SK-N-SH (cell line): ENCODE measurements around the gene PAN3. TPM values are rescaled to one million over a fixed set of nuclear protein-coding genes. Genes with fewer than 3 reads are reported as not detected.

Source experiments
- CTCF ChIA-PET: fragments of 300-600, 350-600 bp; formaldehyde crosslinking; extraction: SDS; loops from one replicate; lab custom pipeline; 2021; lab: Yijun Ruan, JAX
- POLR2A ChIA-PET: fragments of 350-600 bp; sonication (Branson Sonifier 250); formaldehyde crosslinking; extraction: SDS; loops from one replicate; lab custom pipeline; 2020; ENCODE audit warnings: antibody characterized with exemption, inconsistent platforms; lab: Yijun Ruan, JAX
- DNase-seq: peaks from one replicate; pipeline ENCODE4 v3.0.0; 2012
- H2AFZ ChIP-seq: fragments of 200-600 bp; sonication (generic); 2 replicates; pipeline ENCODE4 v1.8.1; 2016; ENCODE audit warnings: antibody characterized with exemption, mild to moderate bottlenecking, low read depth
- H3F3A ChIP-seq: fragments of 200-600 bp; sonication (generic); replicated peaks from 2 replicates; pipeline ENCODE3; 2016; ENCODE audit warnings: antibody characterized with exemption, mild to moderate bottlenecking; ENCODE audit not compliant: insufficient read depth
- H3K27ac ChIP-seq, 2 experiments: fragments of 200-500 bp in 1 of 2; fragments of 200-600 bp in 1 of 2; sonication (Bioruptor generic) in 1 of 2; sonication (generic), shearing (Covaris generic) in 1 of 2; 2 replicates each; pipeline versions ENCODE4 v1.5.1 to v1.6.1; 2014 to 2016; ENCODE audit warnings: low read depth in 2 of 2, inconsistent platforms in 1 of 2, low read length in 1 of 2, mild to moderate bottlenecking in 1 of 2, mixed read lengths in 1 of 2
- H3K27me3 ChIP-seq: fragments of 200-600 bp; sonication (generic), shearing (Covaris generic); 2 replicates; pipeline ENCODE4 v1.6.1; 2016; ENCODE audit warnings: mixed run types; ENCODE audit not compliant: insufficient read depth
- H3K36me3 ChIP-seq, 2 experiments: fragments of 200-500 bp in 1 of 2; fragments of 200-600 bp in 1 of 2; sonication (Bioruptor generic) in 1 of 2; sonication (generic) in 1 of 2; replicated peaks in 1 of 2; 2 replicates each; pipeline versions ENCODE3 to v1.5.1; 2014 to 2016; ENCODE audit warnings: low read length in 1 of 2, mild to moderate bottlenecking in 1 of 2; ENCODE audit not compliant: insufficient read depth in 2 of 2, control insufficient read depth in 1 of 2
- H3K4me1 ChIP-seq, 2 experiments: fragments of 200-500 bp in 1 of 2; fragments of 200-600 bp in 1 of 2; sonication (Bioruptor generic) in 1 of 2; sonication (generic), shearing (Covaris generic) in 1 of 2; 2 replicates each; pipeline versions ENCODE4 v1.5.1 to v1.6.1; 2014 to 2016; ENCODE audit warnings: low read depth in 1 of 2, low read length in 1 of 2, mixed run types in 1 of 2; ENCODE audit not compliant: insufficient read depth in 2 of 2, control insufficient read depth in 1 of 2
- H3K4me2 ChIP-seq: fragments of 200-600 bp; sonication (generic), shearing (Covaris generic); 2 replicates; pipeline ENCODE4 v1.6.1; 2017; ENCODE audit warnings: mixed run types
- H3K4me3 ChIP-seq, 2 experiments: fragments of 200-500 bp in 1 of 2; fragments of 200-600 bp in 1 of 2; sonication (Bioruptor generic) in 1 of 2; sonication (generic), shearing (Covaris generic) in 1 of 2; 2 replicates each; pipeline versions ENCODE4 v1.5.1 to v1.8.1; 2014 to 2016; ENCODE audit warnings: low read depth in 2 of 2, inconsistent platforms in 1 of 2, low read length in 1 of 2, mild to moderate bottlenecking in 1 of 2, mixed read lengths in 1 of 2, moderate library complexity in 1 of 2
- H3K79me2 ChIP-seq: fragments of 200-600 bp; sonication (generic); 2 replicates; pipeline ENCODE4 v1.8.1; 2017; ENCODE audit warnings: mild to moderate bottlenecking; ENCODE audit not compliant: insufficient read depth
- H3K9ac ChIP-seq: fragments of 200-600 bp; sonication (generic); 2 replicates; pipeline ENCODE4 v1.6.1; 2017; ENCODE audit warnings: mixed run types
- H3K9me2 ChIP-seq: fragments of 200-600 bp; sonication (generic); 2 replicates; pipeline ENCODE4 v1.6.1; 2017; ENCODE audit warnings: mixed run types
- H3K9me3 ChIP-seq: fragments of 200-600 bp; sonication (generic); 2 replicates; pipeline ENCODE4 v1.6.1; 2017; ENCODE audit warnings: mixed run types, mild to moderate bottlenecking, moderate library complexity
- H4K20me1 ChIP-seq: fragments of 200-600 bp; sonication (generic); 2 replicates; pipeline ENCODE4 v1.6.1; 2017; ENCODE audit warnings: mild to moderate bottlenecking, mixed run types; ENCODE audit not compliant: insufficient read depth
- CHD2 ChIP-seq: fragments of 150-350 bp; IDR thresholded peaks from 2 replicates; pipeline ENCODE4 v1.6.1; 2018; ENCODE audit warnings: low read length; ENCODE audit not compliant: partially characterized antibody
- EZH2phosphoT487 ChIP-seq: fragments of 200-600 bp; sonication (generic); IDR thresholded peaks from 2 replicates; pipeline ENCODE4 v1.6.1; 2017; ENCODE audit warnings: low read depth, mixed run types, mild to moderate bottlenecking, antibody characterized with exemption, moderate library complexity, borderline replicate concordance
- FOSL2 ChIP-seq: IDR thresholded peaks from 2 replicates; pipeline ENCODE4 v1.4.0; 2012; ENCODE audit warnings: low read depth, mild to moderate bottlenecking, moderate library complexity, borderline replicate concordance
- FOXJ3 ChIP-seq: sonication (generic); formaldehyde crosslinking; IDR thresholded peaks from 2 replicates; pipeline ENCODE4 v1.5.1; 2020; ENCODE audit warnings: mild to moderate bottlenecking, missing genetic modification reagents
- JUND ChIP-seq: IDR thresholded peaks from 2 replicates; pipeline ENCODE4 v1.4.0; 2012
- MEF2A ChIP-seq: IDR thresholded peaks from 2 replicates; pipeline ENCODE4 v1.4.0; 2012; ENCODE audit warnings: low read depth, borderline replicate concordance
- NRF1 ChIP-seq: IDR thresholded peaks from 2 replicates; pipeline ENCODE4 v1.6.1; 2012; ENCODE audit warnings: low read depth, mild to moderate bottlenecking, low read length
- PBX3 ChIP-seq: IDR thresholded peaks from 2 replicates; pipeline ENCODE4; 2012
- RFX5 ChIP-seq: IDR thresholded peaks from 2 replicates; pipeline ENCODE4 v1.6.1; 2012; ENCODE audit warnings: mild to moderate bottlenecking, improper control_type of control experiment, low read length
- SIN3A ChIP-seq: IDR thresholded peaks from 2 replicates; pipeline ENCODE4 v1.6.1; 2012; ENCODE audit warnings: low read depth, mild to moderate bottlenecking, low read length, moderate library complexity, borderline replicate concordance
- SMC3 ChIP-seq: IDR thresholded peaks from 2 replicates; pipeline ENCODE4 v1.6.1; 2012; ENCODE audit warnings: low read depth, low read length, improper control_type of control experiment
- TCF12 ChIP-seq: IDR thresholded peaks from 2 replicates; pipeline ENCODE4 v1.4.0; 2012
- TEAD4 ChIP-seq: IDR thresholded peaks from 2 replicates; pipeline ENCODE4 v1.4.0; 2012; ENCODE audit warnings: mild to moderate bottlenecking, borderline replicate concordance; ENCODE audit not compliant: insufficient read depth
- YY1 ChIP-seq: IDR thresholded peaks from 2 replicates; pipeline ENCODE4 v1.4.0; 2012; ENCODE audit warnings: low read depth, mild to moderate bottlenecking
- WGBS: methylation state at CpG from one replicate; pipeline ENCODE4 v1.1.6; 2017; ENCODE audit warnings: low lambda C conversion rate; 5-methylcytosine and 5-hydroxymethylcytosine counted together
- polyA plus RNA-seq, 3 experiments: library from polyadenylated mRNA; depleted of rRNA; stranded (reverse); fragments of >200 nt; gene quantifications; 2 replicates each; pipeline ENCODE4 v1.2.3, GENCODE V29; 2012
- TF ChIP-seq, protein P1 (sequence below): IDR thresholded peaks from 2 replicates; pipeline ENCODE4 v1.4.0; 2012; ENCODE audit warnings: low read depth, borderline replicate concordance
- TF ChIP-seq, protein P2 (sequence below): fragments of 200-600 bp; sonication (generic); IDR thresholded peaks from 2 replicates; pipeline ENCODE4 v1.6.1; 2017; ENCODE audit warnings: antibody characterized with exemption, mild to moderate bottlenecking, moderate library complexity

The PAN3 gene
- polyA plus RNA-seq, 1 of the 3 experiments (the other 2 are of a cell fraction): 6.4 TPM

- no peak for TF ChIP-seq CHD2
Observed at GRCh38 chr13:28282451-28282850, 144.1 kb downstream of the PAN3 start (continued).

DNA sequence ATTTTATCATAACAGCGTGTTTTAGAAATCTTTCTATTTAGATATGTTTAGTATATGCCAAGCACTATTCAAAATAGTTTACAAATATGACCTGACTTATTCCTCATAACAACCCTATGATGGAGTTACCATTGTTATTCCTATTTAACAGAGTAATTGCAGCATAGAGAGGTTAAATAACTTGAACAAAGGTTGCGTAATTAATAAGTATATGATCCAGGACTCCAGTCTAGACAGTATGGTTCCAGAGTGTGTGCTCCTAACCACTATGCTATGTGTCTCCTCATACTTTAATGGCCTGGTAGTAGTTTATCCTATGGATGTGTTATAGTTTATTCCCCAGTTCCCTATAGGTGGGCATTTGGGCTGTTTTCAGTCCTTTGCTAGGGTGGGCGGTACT, 145.3 kb downstream of the PAN3 start:
- H3F3A ChIP-seq: no peaks in the 10 kb centered on the region
- no peaks in the 10 kb centered on the region for H3K4me1 ChIP-seq
- ChIA-PET POLR2A (no interaction called here), CTCF (interaction anchor here (0.6 kb wide), 1 partner anchor 199 kb away, joined by 4 read pairs; no protein-coding TSS in a partner anchor)
- no peak overlapping the region for H3K9ac ChIP-seq
- H2AFZ ChIP-seq: no peak overlapping the region
- H4K20me1 ChIP-seq: no peaks in the 10 kb centered on the region
- no peak overlapping the region for H3K4me2 ChIP-seq
- no peak overlapping the region for H3K4me3 ChIP-seq
- no peaks in the 10 kb centered on the region for H3K27me3 ChIP-seq
- H3K36me3 ChIP-seq: peaks cover 55 to 69% of the 10 kb centered on the region in 2 experiments
- no peaks in the 10 kb centered on the region for H3K9me2 ChIP-seq
- WGBS: 96% methylated on average over 3 of the region's 3 CpGs
- H3K9me3 ChIP-seq: no peaks in the 10 kb centered on the region
- no peak for TF ChIP-seq TCF12
- TF ChIP-seq PBX3: no peak
- TF ChIP-seq TEAD4: no peak
- TF ChIP-seq CHD2: no peak
- no peak for TF ChIP-seq RFX5
- no peak for TF ChIP-seq YY1
- no peak for TF ChIP-seq SMC3
- TF ChIP-seq SIN3A: no peak
- TF ChIP-seq FOSL2: no peak
- no peak for TF ChIP-seq EZH2phosphoT487
- TF ChIP-seq, protein P1, sequence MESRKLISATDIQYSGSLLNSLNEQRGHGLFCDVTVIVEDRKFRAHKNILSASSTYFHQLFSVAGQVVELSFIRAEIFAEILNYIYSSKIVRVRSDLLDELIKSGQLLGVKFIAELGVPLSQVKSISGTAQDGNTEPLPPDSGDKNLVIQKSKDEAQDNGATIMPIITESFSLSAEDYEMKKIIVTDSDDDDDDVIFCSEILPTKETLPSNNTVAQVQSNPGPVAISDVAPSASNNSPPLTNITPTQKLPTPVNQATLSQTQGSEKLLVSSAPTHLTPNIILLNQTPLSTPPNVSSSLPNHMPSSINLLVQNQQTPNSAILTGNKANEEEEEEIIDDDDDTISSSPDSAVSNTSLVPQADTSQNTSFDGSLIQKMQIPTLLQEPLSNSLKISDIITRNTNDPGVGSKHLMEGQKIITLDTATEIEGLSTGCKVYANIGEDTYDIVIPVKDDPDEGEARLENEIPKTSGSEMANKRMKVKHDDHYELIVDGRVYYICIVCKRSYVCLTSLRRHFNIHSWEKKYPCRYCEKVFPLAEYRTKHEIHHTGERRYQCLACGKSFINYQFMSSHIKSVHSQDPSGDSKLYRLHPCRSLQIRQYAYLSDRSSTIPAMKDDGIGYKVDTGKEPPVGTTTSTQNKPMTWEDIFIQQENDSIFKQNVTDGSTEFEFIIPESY: no peak
- TF ChIP-seq JUND: no peak
- no peak for TF ChIP-seq MEF2A
- TF ChIP-seq NRF1: no peak
- TF ChIP-seq FOXJ3 (CRISPR knock-in tag): no peak
- TF ChIP-seq, protein P2, sequence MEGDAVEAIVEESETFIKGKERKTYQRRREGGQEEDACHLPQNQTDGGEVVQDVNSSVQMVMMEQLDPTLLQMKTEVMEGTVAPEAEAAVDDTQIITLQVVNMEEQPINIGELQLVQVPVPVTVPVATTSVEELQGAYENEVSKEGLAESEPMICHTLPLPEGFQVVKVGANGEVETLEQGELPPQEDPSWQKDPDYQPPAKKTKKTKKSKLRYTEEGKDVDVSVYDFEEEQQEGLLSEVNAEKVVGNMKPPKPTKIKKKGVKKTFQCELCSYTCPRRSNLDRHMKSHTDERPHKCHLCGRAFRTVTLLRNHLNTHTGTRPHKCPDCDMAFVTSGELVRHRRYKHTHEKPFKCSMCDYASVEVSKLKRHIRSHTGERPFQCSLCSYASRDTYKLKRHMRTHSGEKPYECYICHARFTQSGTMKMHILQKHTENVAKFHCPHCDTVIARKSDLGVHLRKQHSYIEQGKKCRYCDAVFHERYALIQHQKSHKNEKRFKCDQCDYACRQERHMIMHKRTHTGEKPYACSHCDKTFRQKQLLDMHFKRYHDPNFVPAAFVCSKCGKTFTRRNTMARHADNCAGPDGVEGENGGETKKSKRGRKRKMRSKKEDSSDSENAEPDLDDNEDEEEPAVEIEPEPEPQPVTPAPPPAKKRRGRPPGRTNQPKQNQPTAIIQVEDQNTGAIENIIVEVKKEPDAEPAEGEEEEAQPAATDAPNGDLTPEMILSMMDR: no peak
- no peak for DNase-seq
- no peak overlapping the region for H3K27ac ChIP-seq
- no peaks in the 10 kb centered on the region for H3K79me2 ChIP-seq
